T-helper 17 cell (primary cell): ENCODE measurements around the gene TMEM204. TPM values are rescaled to one million over a fixed set of nuclear protein-coding genes. Genes with fewer than 3 reads are reported as not detected.

Source experiments
- ATAC-seq: fragments of 150-1000 bp; cut with Tn5 transposase; 2 replicates; pipeline ENCODE4 v1.10.0; 2021; ENCODE audit warnings: mild to moderate bottlenecking, moderate library complexity
- DNase-seq, 3 donors: peaks; one replicate each; pipeline versions ENCODE4 v3.0.0 to v3.0.0-alpha.2; 2020 to 2021
- H3K9me3 ChIP-seq: one replicate; pipeline ENCODE4 v1.7.0; 2013; ENCODE audit warnings: low read length, mild to moderate bottlenecking; ENCODE audit not compliant: control insufficient read depth, poor library complexity, severe bottlenecking
- H3K27ac Mint-ChIP-seq: one replicate; pipeline ENCODE4 v1.8.0; 2022; ENCODE audit warnings: mild to moderate bottlenecking, moderate library complexity, mixed read lengths
- H3K27me3 Mint-ChIP-seq: one replicate; pipeline ENCODE4 v1.8.0; 2022; ENCODE audit warnings: mixed read lengths
- H3K36me3 Mint-ChIP-seq: one replicate; pipeline ENCODE4 v1.8.0; 2022; ENCODE audit warnings: low read depth, mixed read lengths
- H3K4me1 Mint-ChIP-seq: one replicate; pipeline ENCODE4 v1.8.0; 2022; ENCODE audit warnings: mild to moderate bottlenecking, mixed read lengths
- H3K4me3 Mint-ChIP-seq: one replicate; pipeline ENCODE4 v1.8.0; 2022; ENCODE audit warnings: mild to moderate bottlenecking, moderate library complexity, mixed read lengths
- total RNA-seq, 4 donors: library from RNA in 2 of 4; stranded (reverse) in 2 of 4; gene quantifications; one replicate each; pipeline ENCODE4 v1.2.3 and lab custom pipeline; 2022 to 2026

TMEM204 gene
- total RNA-seq, 2 donors from 2014 or later = 22.2 to 23.4 TPM

- H3K4me1 Mint-ChIP-seq = peaks cover 54% of the 10 kb centered on the region
- no peak overlapping the region for H3K4me3 Mint-ChIP-seq
- no peaks in the 10 kb centered on the region for H3K27me3 Mint-ChIP-seq
- H3K36me3 Mint-ChIP-seq = peaks cover 6% of the 10 kb centered on the region
- ATAC-seq (no peak), DNase-seq (no peak)
- H3K27ac Mint-ChIP-seq = peak overlapping the region; percentile 47
- no peaks in the 10 kb centered on the region for H3K9me3 ChIP-seq
These were observed 8.1 kb downstream of the TMEM204 start for GRCh38 chr16:1541293-1542165.

GRCh38 chr16:1542166-1542500 is 8.7 kb downstream of the TMEM204 start:
- Mint-ChIP-seq H3K27me3 (no peaks in the 10 kb centered on the region), H3K27ac (peak overlapping the region; percentile 47), H3K36me3 (peaks cover 2% of the 10 kb centered on the region), H3K4me1 (peaks cover 53% of the 10 kb centered on the region), H3K4me3 (no peak overlapping the region)
- ATAC-seq = no peak
- H3K9me3 ChIP-seq = no peaks in the 10 kb centered on the region
- DNase-seq = no peak

GRCh38 chr16:1542533-1542932 is 9.1 kb downstream of the TMEM204 start:
- H3K36me3 Mint-ChIP-seq = peaks cover 2% of the 10 kb centered on the region
- H3K4me3 Mint-ChIP-seq = no peak overlapping the region
- ATAC-seq (no peak), DNase-seq (no peak)
- no peaks in the 10 kb centered on the region for H3K9me3 ChIP-seq
- peak overlapping the region; percentile 47 for H3K27ac Mint-ChIP-seq
- H3K27me3 Mint-ChIP-seq = no peaks in the 10 kb centered on the region
- peaks cover 51% of the 10 kb centered on the region for H3K4me1 Mint-ChIP-seq

- Mint-ChIP-seq H3K4me3 (peak overlapping the region; percentile 90), H3K36me3 (peaks cover 2% of the 10 kb centered on the region), H3K27ac (peak overlapping the region; percentile 88), H3K4me1 (peaks cover 48% of the 10 kb centered on the region), H3K27me3 (no peaks in the 10 kb centered on the region)
- no peak for DNase-seq
- no peaks in the 10 kb centered on the region for H3K9me3 ChIP-seq
- peak; percentile 74 for ATAC-seq
These were observed 9.8 kb downstream of the TMEM204 start for GRCh38 chr16:1543085-1543896.

- Mint-ChIP-seq H3K4me3 (peak overlapping the region; percentile 41), H3K27me3 (no peaks in the 10 kb centered on the region), H3K27ac (peak overlapping the region; percentile 71), H3K4me1 (peaks cover 48% of the 10 kb centered on the region), H3K36me3 (peaks cover 3% of the 10 kb centered on the region)
- ATAC-seq (no peak), DNase-seq (no peak)
- H3K9me3 ChIP-seq = no peaks in the 10 kb centered on the region
These were observed 11.9 kb downstream of the TMEM204 start for GRCh38 chr16:1545044-1546040.

GRCh38 chr16:1546430-1546829 is 13.0 kb downstream of the TMEM204 start:
- Mint-ChIP-seq H3K27ac (no peak overlapping the region), H3K4me1 (peaks cover 48% of the 10 kb centered on the region), H3K4me3 (no peak overlapping the region), H3K27me3 (no peaks in the 10 kb centered on the region), H3K36me3 (peaks cover 3% of the 10 kb centered on the region)
- H3K9me3 ChIP-seq = no peaks in the 10 kb centered on the region
- DNase-seq (no peak), ATAC-seq (no peak)

GRCh38 chr16:1548233-1548632 is 14.8 kb downstream of the TMEM204 start:
- H3K9me3 ChIP-seq = no peaks in the 10 kb centered on the region
- peaks cover 5% of the 10 kb centered on the region for H3K36me3 Mint-ChIP-seq
- no peak overlapping the region for H3K4me3 Mint-ChIP-seq
- H3K4me1 Mint-ChIP-seq = peaks cover 45% of the 10 kb centered on the region
- peak overlapping the region; percentile 74 for H3K27ac Mint-ChIP-seq
- DNase-seq = no peak
- H3K27me3 Mint-ChIP-seq = no peaks in the 10 kb centered on the region
- no peak for ATAC-seq

GRCh38 chr16:1548727-1549126 is 15.3 kb downstream of the TMEM204 start:
- H3K27me3 Mint-ChIP-seq = no peaks in the 10 kb centered on the region
- H3K4me1 Mint-ChIP-seq = peaks cover 42% of the 10 kb centered on the region
- DNase-seq (no peak), ATAC-seq (no peak)
- H3K27ac Mint-ChIP-seq = no peak overlapping the region
- H3K4me3 Mint-ChIP-seq = no peak overlapping the region
- peaks cover 6% of the 10 kb centered on the region for H3K36me3 Mint-ChIP-seq
- H3K9me3 ChIP-seq = no peaks in the 10 kb centered on the region

GRCh38 chr16:1550069-1550468 is 16.6 kb downstream of the TMEM204 start:
- Mint-ChIP-seq H3K36me3 (peaks cover 6% of the 10 kb centered on the region), H3K27ac (no peak overlapping the region), H3K27me3 (no peaks in the 10 kb centered on the region), H3K4me3 (no peak overlapping the region), H3K4me1 (peaks cover 42% of the 10 kb centered on the region)
- ATAC-seq = no peak
- H3K9me3 ChIP-seq = no peaks in the 10 kb centered on the region
- DNase-seq = no peak

GRCh38 chr16:1550696-1551095 is 17.2 kb downstream of the TMEM204 start:
- H3K9me3 ChIP-seq = no peaks in the 10 kb centered on the region
- H3K4me3 Mint-ChIP-seq = no peak overlapping the region
- no peaks in the 10 kb centered on the region for H3K27me3 Mint-ChIP-seq
- DNase-seq (no peak), ATAC-seq (no peak)
- peaks cover 37% of the 10 kb centered on the region for H3K4me1 Mint-ChIP-seq
- peak overlapping the region; percentile 62 for H3K27ac Mint-ChIP-seq
- peaks cover 6% of the 10 kb centered on the region for H3K36me3 Mint-ChIP-seq

- DNase-seq (no peak), ATAC-seq (no peak)
- no peaks in the 10 kb centered on the region for H3K9me3 ChIP-seq
- peak overlapping the region; percentile 57 for H3K4me3 Mint-ChIP-seq
- H3K4me1 Mint-ChIP-seq = peaks cover 34% of the 10 kb centered on the region
- no peaks in the 10 kb centered on the region for H3K27me3 Mint-ChIP-seq
- peaks cover 6% of the 10 kb centered on the region for H3K36me3 Mint-ChIP-seq
- peak overlapping the region; percentile 62 for H3K27ac Mint-ChIP-seq
These were observed 17.7 kb downstream of the TMEM204 start for GRCh38 chr16:1551166-1551565.

GRCh38 chr16:1552129-1552528 is 18.7 kb downstream of the TMEM204 start:
- no peak overlapping the region for H3K4me3 Mint-ChIP-seq
- H3K9me3 ChIP-seq = no peaks in the 10 kb centered on the region
- peaks cover 27% of the 10 kb centered on the region for H3K4me1 Mint-ChIP-seq
- no peak for ATAC-seq
- no peaks in the 10 kb centered on the region for H3K27me3 Mint-ChIP-seq
- H3K27ac Mint-ChIP-seq = peak overlapping the region; percentile 77
- peaks cover 6% of the 10 kb centered on the region for H3K36me3 Mint-ChIP-seq
- DNase-seq = no peak
